SK-N-SH (cell line): ENCODE results near the gene ALPL. TPM values are rescaled to one million over a fixed set of nuclear protein-coding genes. Genes with fewer than 3 reads are reported as not detected.

Experiments
- CTCF ChIA-PET: fragments of 300-600, 350-600 bp; formaldehyde crosslinking; extraction: SDS; loops from one replicate; lab custom pipeline; 2021; lab: Yijun Ruan, JAX
- POLR2A ChIA-PET: fragments of 350-600 bp; sonication (Branson Sonifier 250); formaldehyde crosslinking; extraction: SDS; loops from one replicate; lab custom pipeline; 2020; ENCODE audit warnings: antibody characterized with exemption, inconsistent platforms; lab: Yijun Ruan, JAX
- DNase-seq: peaks from one replicate; pipeline ENCODE4 v3.0.0; 2012
- H2AFZ ChIP-seq: fragments of 200-600 bp; sonication (generic); 2 replicates; pipeline ENCODE4 v1.8.1; 2016; ENCODE audit warnings: antibody characterized with exemption, mild to moderate bottlenecking, low read depth
- H3F3A ChIP-seq: fragments of 200-600 bp; sonication (generic); replicated peaks from 2 replicates; pipeline ENCODE3; 2016; ENCODE audit warnings: antibody characterized with exemption, mild to moderate bottlenecking; ENCODE audit not compliant: insufficient read depth
- H3K27ac ChIP-seq, 2 experiments: fragments of 200-500 bp in 1 of 2; fragments of 200-600 bp in 1 of 2; sonication (Bioruptor generic) in 1 of 2; sonication (generic), shearing (Covaris generic) in 1 of 2; 2 replicates each; pipeline versions ENCODE4 v1.5.1 to v1.6.1; 2014 to 2016; ENCODE audit warnings: low read depth in 2 of 2, inconsistent platforms in 1 of 2, low read length in 1 of 2, mild to moderate bottlenecking in 1 of 2, mixed read lengths in 1 of 2
- H3K27me3 ChIP-seq: fragments of 200-600 bp; sonication (generic), shearing (Covaris generic); 2 replicates; pipeline ENCODE4 v1.6.1; 2016; ENCODE audit warnings: mixed run types; ENCODE audit not compliant: insufficient read depth
- H3K36me3 ChIP-seq, 2 experiments: fragments of 200-500 bp in 1 of 2; fragments of 200-600 bp in 1 of 2; sonication (Bioruptor generic) in 1 of 2; sonication (generic) in 1 of 2; replicated peaks in 1 of 2; 2 replicates each; pipeline versions ENCODE3 to v1.5.1; 2014 to 2016; ENCODE audit warnings: low read length in 1 of 2, mild to moderate bottlenecking in 1 of 2; ENCODE audit not compliant: insufficient read depth in 2 of 2, control insufficient read depth in 1 of 2
- H3K4me1 ChIP-seq, 2 experiments: fragments of 200-500 bp in 1 of 2; fragments of 200-600 bp in 1 of 2; sonication (Bioruptor generic) in 1 of 2; sonication (generic), shearing (Covaris generic) in 1 of 2; 2 replicates each; pipeline versions ENCODE4 v1.5.1 to v1.6.1; 2014 to 2016; ENCODE audit warnings: low read depth in 1 of 2, low read length in 1 of 2, mixed run types in 1 of 2; ENCODE audit not compliant: insufficient read depth in 2 of 2, control insufficient read depth in 1 of 2
- H3K4me2 ChIP-seq: fragments of 200-600 bp; sonication (generic), shearing (Covaris generic); 2 replicates; pipeline ENCODE4 v1.6.1; 2017; ENCODE audit warnings: mixed run types
- H3K4me3 ChIP-seq, 2 experiments: fragments of 200-500 bp in 1 of 2; fragments of 200-600 bp in 1 of 2; sonication (Bioruptor generic) in 1 of 2; sonication (generic), shearing (Covaris generic) in 1 of 2; 2 replicates each; pipeline versions ENCODE4 v1.5.1 to v1.8.1; 2014 to 2016; ENCODE audit warnings: low read depth in 2 of 2, inconsistent platforms in 1 of 2, low read length in 1 of 2, mild to moderate bottlenecking in 1 of 2, mixed read lengths in 1 of 2, moderate library complexity in 1 of 2
- H3K79me2 ChIP-seq: fragments of 200-600 bp; sonication (generic); 2 replicates; pipeline ENCODE4 v1.8.1; 2017; ENCODE audit warnings: mild to moderate bottlenecking; ENCODE audit not compliant: insufficient read depth
- H3K9ac ChIP-seq: fragments of 200-600 bp; sonication (generic); 2 replicates; pipeline ENCODE4 v1.6.1; 2017; ENCODE audit warnings: mixed run types
- H3K9me2 ChIP-seq: fragments of 200-600 bp; sonication (generic); 2 replicates; pipeline ENCODE4 v1.6.1; 2017; ENCODE audit warnings: mixed run types
- H3K9me3 ChIP-seq: fragments of 200-600 bp; sonication (generic); 2 replicates; pipeline ENCODE4 v1.6.1; 2017; ENCODE audit warnings: mixed run types, mild to moderate bottlenecking, moderate library complexity
- H4K20me1 ChIP-seq: fragments of 200-600 bp; sonication (generic); 2 replicates; pipeline ENCODE4 v1.6.1; 2017; ENCODE audit warnings: mild to moderate bottlenecking, mixed run types; ENCODE audit not compliant: insufficient read depth
- ELF1 ChIP-seq: IDR thresholded peaks from 2 replicates; pipeline ENCODE4 v1.4.0; 2012
- FOXJ3 ChIP-seq: sonication (generic); formaldehyde crosslinking; IDR thresholded peaks from 2 replicates; pipeline ENCODE4 v1.5.1; 2020; ENCODE audit warnings: mild to moderate bottlenecking, missing genetic modification reagents
- FOXM1 ChIP-seq: IDR thresholded peaks from 2 replicates; pipeline ENCODE4 v1.4.0; 2012; ENCODE audit warnings: low read depth, mild to moderate bottlenecking
- GABPA ChIP-seq: IDR thresholded peaks from 2 replicates; pipeline ENCODE4 v1.4.0; 2012; ENCODE audit warnings: low read depth, mild to moderate bottlenecking
- IRF3 ChIP-seq: fragments of 150-350 bp; IDR thresholded peaks from 2 replicates; pipeline ENCODE4 v1.6.1; 2016; ENCODE audit warnings: mild to moderate bottlenecking, low read depth, low read length
- MEF2A ChIP-seq: IDR thresholded peaks from 2 replicates; pipeline ENCODE4 v1.4.0; 2012; ENCODE audit warnings: low read depth, borderline replicate concordance
- NFIC ChIP-seq: IDR thresholded peaks from 2 replicates; pipeline ENCODE4 v1.4.0; 2012; ENCODE audit warnings: borderline replicate concordance
- NRF1 ChIP-seq: IDR thresholded peaks from 2 replicates; pipeline ENCODE4 v1.6.1; 2012; ENCODE audit warnings: low read depth, mild to moderate bottlenecking, low read length
- PBX3 ChIP-seq: IDR thresholded peaks from 2 replicates; pipeline ENCODE4; 2012
- REST ChIP-seq: IDR thresholded peaks from 2 replicates; pipeline ENCODE4 v1.6.1; 2012; ENCODE audit warnings: mild to moderate bottlenecking, low read depth, low read length, moderate library complexity
- SIN3A ChIP-seq: IDR thresholded peaks from 2 replicates; pipeline ENCODE4 v1.6.1; 2012; ENCODE audit warnings: low read depth, mild to moderate bottlenecking, low read length, moderate library complexity, borderline replicate concordance
- SMC3 ChIP-seq: IDR thresholded peaks from 2 replicates; pipeline ENCODE4 v1.6.1; 2012; ENCODE audit warnings: low read depth, low read length, improper control_type of control experiment
- TAF1 ChIP-seq: IDR thresholded peaks from 2 replicates; pipeline ENCODE4 v1.6.1; 2012; ENCODE audit warnings: low read depth, mild to moderate bottlenecking, low read length, moderate library complexity, borderline replicate concordance
- TCF12 ChIP-seq: IDR thresholded peaks from 2 replicates; pipeline ENCODE4 v1.4.0; 2012
- TEAD4 ChIP-seq: IDR thresholded peaks from 2 replicates; pipeline ENCODE4 v1.4.0; 2012; ENCODE audit warnings: mild to moderate bottlenecking, borderline replicate concordance; ENCODE audit not compliant: insufficient read depth
- USF2 ChIP-seq: fragments of 150-350 bp; IDR thresholded peaks from 2 replicates; pipeline ENCODE4 v1.6.1; 2017; ENCODE audit warnings: antibody characterized with exemption, low read length, low read depth, borderline replicate concordance
- YY1 ChIP-seq: IDR thresholded peaks from 2 replicates; pipeline ENCODE4 v1.4.0; 2012; ENCODE audit warnings: low read depth, mild to moderate bottlenecking
- ZBTB33 ChIP-seq: IDR thresholded peaks from 2 replicates; pipeline ENCODE4 v1.4.0; 2012; ENCODE audit warnings: low read depth, borderline replicate concordance
- WGBS: methylation state at CpG from one replicate; pipeline ENCODE4 v1.1.6; 2017; ENCODE audit warnings: low lambda C conversion rate; 5-methylcytosine and 5-hydroxymethylcytosine counted together
- polyA plus RNA-seq, 3 experiments: library from polyadenylated mRNA; depleted of rRNA; stranded (reverse); fragments of >200 nt; gene quantifications; 2 replicates each; pipeline ENCODE4 v1.2.3, GENCODE V29; 2012

Gene ALPL
- polyA plus RNA-seq, 1 of the 3 experiments (the other 2 are of a cell fraction), result 0.69 TPM

- no peaks in the 10 kb centered on the region for H3K36me3 ChIP-seq
- H2AFZ ChIP-seq, result no peak overlapping the region
- POLR2A ChIA-PET, result no interaction called here
- H3K9ac ChIP-seq, result no peak overlapping the region
- no peaks in the 10 kb centered on the region for H3F3A ChIP-seq
- H4K20me1 ChIP-seq, result no peaks in the 10 kb centered on the region
- CTCF ChIA-PET, result interaction anchor here (0.6 to 1.1 kb wide), 2 partner anchors 10 to 94 kb away, joined by 3 read pairs; no protein-coding TSS in a partner anchor
- no CpG with 5 or more reads among the region's 17 CpGs for WGBS
- no peaks in the 10 kb centered on the region for H3K9me3 ChIP-seq
- no peak overlapping the region for H3K27ac ChIP-seq
- H3K4me1 ChIP-seq, result peaks cover 6 to 7% of the 10 kb centered on the region in 2 experiments; a peak in 2 of 4 replicates
- no peak for DNase-seq
- H3K27me3 ChIP-seq, result no peaks in the 10 kb centered on the region
- no peak overlapping the region for H3K4me3 ChIP-seq
- TF ChIP-seq ELF1, result no peak
- TF ChIP-seq FOXM1, result no peak
- TF ChIP-seq YY1, result no peak
- no peak for TF ChIP-seq SIN3A
- no peak for TF ChIP-seq USF2
- no peak for TF ChIP-seq ZBTB33
- TF ChIP-seq REST, result no peak
- no peak for TF ChIP-seq FOXJ3
- TF ChIP-seq TEAD4, result no peak
- no peak for TF ChIP-seq TAF1
- no peak for TF ChIP-seq MEF2A
- no peak for TF ChIP-seq SMC3
- TF ChIP-seq NFIC, result no peak
- no peak for TF ChIP-seq NRF1
- no peak for TF ChIP-seq TCF12
- TF ChIP-seq GABPA, result no peak
- TF ChIP-seq IRF3, result no peak
- TF ChIP-seq PBX3, result no peak
- H3K4me2 ChIP-seq, result no peak overlapping the region
- no peaks in the 10 kb centered on the region for H3K9me2 ChIP-seq
- no peaks in the 10 kb centered on the region for H3K79me2 ChIP-seq
Measured at GRCh38 chr1:21563971-21564370, 54.7 kb downstream of the ALPL start.
